K562 (cell line): ENCODE measurements around the gene DNAJB12. TPM values are rescaled to one million over a fixed set of nuclear protein-coding genes. Genes with fewer than 3 reads are reported as not detected.

Experiments used
- HMG20A ChIP-seq: fragments of 450-650 bp; formaldehyde crosslinking; conservative IDR thresholded peaks from 2 replicates; pipeline ENCODE4 v1.4.0; 2020; ENCODE audit warnings: mild to moderate bottlenecking, mixed read lengths
- HNRNPH1 ChIP-seq: fragments of 200-400 bp; formaldehyde crosslinking; optimal IDR thresholded peaks from 2 replicates; pipeline ENCODE3; 2017; ENCODE audit warnings: low read depth, mild to moderate bottlenecking, low read length, moderate library complexity
- IRF2 ChIP-seq: sonication (generic); formaldehyde crosslinking; IDR thresholded peaks from 2 replicates; pipeline ENCODE4 v1.8.1; 2022; ENCODE audit warnings: mild to moderate bottlenecking, missing genetic modification reagents
- JUNB ChIP-seq: fragments of 450-650 bp; formaldehyde crosslinking; conservative IDR thresholded peaks from 2 replicates; pipeline ENCODE4 v1.4.0; 2020; ENCODE audit warnings: mild to moderate bottlenecking
- NFIC ChIP-seq: fragments of 450-650 bp; IDR thresholded peaks from 2 replicates; pipeline ENCODE4 v1.6.1; 2017; ENCODE audit warnings: mild to moderate bottlenecking, inconsistent platforms
- PHB2 ChIP-seq: fragments of 450-650 bp; IDR thresholded peaks from 2 replicates; pipeline ENCODE4 v1.6.1; 2017; ENCODE audit warnings: low read depth
- PHF21A ChIP-seq: fragments of 450-650 bp; IDR thresholded peaks from 2 replicates; pipeline ENCODE4 v1.6.1; 2017; ENCODE audit warnings: low read depth, borderline replicate concordance
- PKNOX1 ChIP-seq: fragments of 450-650 bp; IDR thresholded peaks from 2 replicates; pipeline ENCODE4 v1.6.1; 2016
- POLR3G ChIP-seq: IDR thresholded peaks from 2 replicates; pipeline ENCODE4 v1.6.1; 2011; ENCODE audit not compliant: insufficient read length, insufficient replicate concordance; ENCODE audit errors: extremely low read depth
- RCOR1 ChIP-seq, 2 experiments: IDR thresholded peaks; 2 replicates each; pipeline ENCODE4 v1.6.1; 2012; ENCODE audit warnings: low read depth in 2 of 2, low read length in 2 of 2, borderline replicate concordance in 1 of 2, improper control_type of control experiment in 1 of 2
- RFX7 ChIP-seq: fragments of 250-450 bp; sonication (Bioruptor Pico); IDR thresholded peaks from 2 replicates; pipeline ENCODE4 v1.5.1; 2021; ENCODE audit warnings: mild to moderate bottlenecking
- SREBF1 ChIP-seq: fragments of 150-350 bp; IDR thresholded peaks from 2 replicates; pipeline ENCODE4 v1.6.1; 2014; ENCODE audit warnings: antibody characterized with exemption, low read depth, low read length, borderline replicate concordance
- TFE3 ChIP-seq: fragments of 450-650 bp; formaldehyde crosslinking; IDR thresholded peaks from 2 replicates; pipeline ENCODE4 v1.4.0; 2020; ENCODE audit warnings: mild to moderate bottlenecking, mixed read lengths
- ZNF140 ChIP-seq: fragments of 250-450 bp; sonication (Bioruptor Pico); IDR thresholded peaks from 2 replicates; pipeline ENCODE4 v1.8.0; 2021; ENCODE audit warnings: moderate library complexity, mild to moderate bottlenecking, inconsistent platforms
- ZNF274 ChIP-seq: IDR thresholded peaks from 2 replicates; pipeline ENCODE4 v1.6.1; 2011; ENCODE audit warnings: low read depth, mild to moderate bottlenecking, low read length, moderate library complexity, borderline replicate concordance
- ZNF280A ChIP-seq: fragments of 450-650 bp; IDR thresholded peaks from 2 replicates; pipeline ENCODE4 v1.6.1; 2018; ENCODE audit warnings: mild to moderate bottlenecking, low read depth; ENCODE audit not compliant: partially characterized antibody
- ZNF644 ChIP-seq: fragments of 200-800 bp; sonication (Bioruptor generic); IDR thresholded peaks from 2 replicates; pipeline ENCODE4 v1.6.1; 2016; ENCODE audit warnings: low read depth, missing genetic modification characterization, missing compliant biosample characterization
- polyA plus RNA-seq, 8 experiments: library from polyadenylated mRNA; depleted of rRNA in 4 of 8; stranded (reverse) in 5 of 8; unstranded in 3 of 8; fragments of >200 nt; fragmentation: Nextera tagmentation in 2 of 8; fragmentation: Illumina TruSeq in 1 of 8; extraction: Ambion mirVana in 2 of 8; extraction: Trizol in 1 of 8; gene quantifications; 2 replicates each; pipeline versions ENCODE4 v1.2.1 to v1.2.3, GENCODE V29; 2011 to 2014; ENCODE audit warnings: inconsistent platforms in 1 of 8, missing spikeins in 1 of 8
- total RNA-seq, 7 experiments: library from RNA; depleted of rRNA in 6 of 7; stranded (reverse); fragments of >200 nt in 6 of 7; fragmentation: Illumina TruSeq in 2 of 7; extraction: Trizol in 2 of 7; gene quantifications; 2 replicates each; pipeline versions ENCODE4 v1.2.1 to v1.2.3, GENCODE V29; 2011 to 2021; ENCODE audit warnings: low replicate concordance in 1 of 7
- TF ChIP-seq, protein P1 (sequence below): fragments of 200-800 bp; sonication (Bioruptor generic); IDR thresholded peaks from 2 replicates; pipeline ENCODE4 v1.6.1; 2017; ENCODE audit warnings: missing genetic modification characterization, missing compliant biosample characterization
- TF ChIP-seq, protein P2 (sequence below): fragments of 250-450 bp; sonication (Bioruptor Pico); IDR thresholded peaks from 2 replicates; pipeline ENCODE4 v1.9.0; 2021; ENCODE audit warnings: mild to moderate bottlenecking, inconsistent platforms

The DNAJB12 gene
- total and polyA plus RNA-seq, 9 of the 15 experiments (the other 6 are each of a cell fraction or from before 2014, with no cell fraction given): 3.5 to 31.5 (median 20.3) TPM

DNA sequence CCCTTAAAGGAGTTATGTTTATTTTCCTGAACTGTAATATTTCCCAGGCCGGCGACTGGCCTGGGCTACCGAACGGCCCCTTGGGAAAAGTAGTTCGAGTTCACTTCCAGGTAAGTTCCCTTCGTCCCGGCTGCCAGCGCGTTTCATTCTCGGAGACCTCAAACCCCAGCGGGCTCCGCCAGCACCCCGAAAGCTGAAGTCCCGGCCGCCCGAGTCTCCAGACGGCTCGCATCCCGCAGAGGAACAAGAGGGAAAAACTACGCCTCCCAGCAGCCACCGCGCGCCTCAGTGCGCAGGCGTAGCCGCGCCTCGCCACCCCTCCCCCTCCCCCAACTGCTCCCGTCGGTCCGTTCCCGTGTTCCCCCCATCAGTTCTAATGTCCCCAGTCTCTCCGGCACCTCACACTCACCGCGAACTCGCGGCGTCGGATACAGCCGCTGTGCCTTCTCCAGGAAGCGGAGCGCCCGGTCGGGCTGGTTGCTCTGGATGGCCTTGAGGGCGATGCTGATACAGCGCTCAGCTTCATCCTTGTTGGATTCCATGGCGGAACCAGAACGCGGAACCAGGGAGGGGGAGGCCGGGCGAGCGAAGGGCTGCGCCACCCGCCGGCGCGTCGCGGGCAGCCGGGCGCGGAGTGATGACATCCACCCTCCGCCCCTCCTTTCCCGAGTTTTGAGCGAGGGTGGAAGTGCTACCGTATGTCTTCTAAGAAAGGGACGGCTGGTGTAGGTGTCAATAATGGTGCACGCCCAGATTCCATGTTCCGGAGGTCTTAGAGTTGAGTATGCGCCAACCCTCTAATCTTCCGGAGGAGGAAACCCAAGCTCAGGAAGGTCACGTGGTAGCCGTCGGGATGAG lies at the start of gene DNAJB12 (continued):
- TF ChIP-seq, protein P1, sequence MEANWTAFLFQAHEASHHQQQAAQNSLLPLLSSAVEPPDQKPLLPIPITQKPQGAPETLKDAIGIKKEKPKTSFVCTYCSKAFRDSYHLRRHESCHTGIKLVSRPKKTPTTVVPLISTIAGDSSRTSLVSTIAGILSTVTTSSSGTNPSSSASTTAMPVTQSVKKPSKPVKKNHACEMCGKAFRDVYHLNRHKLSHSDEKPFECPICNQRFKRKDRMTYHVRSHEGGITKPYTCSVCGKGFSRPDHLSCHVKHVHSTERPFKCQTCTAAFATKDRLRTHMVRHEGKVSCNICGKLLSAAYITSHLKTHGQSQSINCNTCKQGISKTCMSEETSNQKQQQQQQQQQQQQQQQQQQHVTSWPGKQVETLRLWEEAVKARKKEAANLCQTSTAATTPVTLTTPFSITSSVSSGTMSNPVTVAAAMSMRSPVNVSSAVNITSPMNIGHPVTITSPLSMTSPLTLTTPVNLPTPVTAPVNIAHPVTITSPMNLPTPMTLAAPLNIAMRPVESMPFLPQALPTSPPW (CRISPR knock-in tag): peak; percentile 100
- TF ChIP-seq JUNB (no peak), IRF2 (CRISPR knock-in tag) (no peak), PHB2 (no peak), POLR3G (no peak), RFX7 (CRISPR knock-in tag) (no peak), PHF21A (peak; percentile 71; the same call in 1 of the 2 replicates), PKNOX1 (peak; percentile 89), ZNF274 (no peak), HMG20A (no peak), SREBF1 (no peak), RCOR1 (IDR thresholded peaks at IDR 0.05; ENCODE audit: borderline replicate concordance in 1 of 2, low read depth in 2 of 2, low read length in 2 of 2) (peak in 1 of 2 experiments; percentile 77; a peak in 3 of 4 replicates), NFIC (peak; percentile 91), ZNF280A (no peak), HNRNPH1 (no peak), TFE3 (CRISPR knock-in tag) (peak; percentile 95), ZNF644 (tag) (peak; percentile 84; the same call in 1 of the 2 replicates), ZNF140 (no peak)
- TF ChIP-seq, protein P2, sequence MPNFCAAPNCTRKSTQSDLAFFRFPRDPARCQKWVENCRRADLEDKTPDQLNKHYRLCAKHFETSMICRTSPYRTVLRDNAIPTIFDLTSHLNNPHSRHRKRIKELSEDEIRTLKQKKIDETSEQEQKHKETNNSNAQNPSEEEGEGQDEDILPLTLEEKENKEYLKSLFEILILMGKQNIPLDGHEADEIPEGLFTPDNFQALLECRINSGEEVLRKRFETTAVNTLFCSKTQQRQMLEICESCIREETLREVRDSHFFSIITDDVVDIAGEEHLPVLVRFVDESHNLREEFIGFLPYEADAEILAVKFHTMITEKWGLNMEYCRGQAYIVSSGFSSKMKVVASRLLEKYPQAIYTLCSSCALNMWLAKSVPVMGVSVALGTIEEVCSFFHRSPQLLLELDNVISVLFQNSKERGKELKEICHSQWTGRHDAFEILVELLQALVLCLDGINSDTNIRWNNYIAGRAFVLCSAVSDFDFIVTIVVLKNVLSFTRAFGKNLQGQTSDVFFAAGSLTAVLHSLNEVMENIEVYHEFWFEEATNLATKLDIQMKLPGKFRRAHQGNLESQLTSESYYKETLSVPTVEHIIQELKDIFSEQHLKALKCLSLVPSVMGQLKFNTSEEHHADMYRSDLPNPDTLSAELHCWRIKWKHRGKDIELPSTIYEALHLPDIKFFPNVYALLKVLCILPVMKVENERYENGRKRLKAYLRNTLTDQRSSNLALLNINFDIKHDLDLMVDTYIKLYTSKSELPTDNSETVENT (CRISPR knock-in tag): no peak; the same call in 1 of the 2 replicates
